ENCODE results near the gene LRRC75A. TPM values are rescaled to one million over a fixed set of nuclear protein-coding genes. Genes with fewer than 3 reads are reported as not detected.
"Not testable (repeated sequence)": the region's sequence is repeated elsewhere in the genome, so short reads cannot be mapped to it uniquely, and the experiment has no call there.

Gene LRRC75A, protein sequence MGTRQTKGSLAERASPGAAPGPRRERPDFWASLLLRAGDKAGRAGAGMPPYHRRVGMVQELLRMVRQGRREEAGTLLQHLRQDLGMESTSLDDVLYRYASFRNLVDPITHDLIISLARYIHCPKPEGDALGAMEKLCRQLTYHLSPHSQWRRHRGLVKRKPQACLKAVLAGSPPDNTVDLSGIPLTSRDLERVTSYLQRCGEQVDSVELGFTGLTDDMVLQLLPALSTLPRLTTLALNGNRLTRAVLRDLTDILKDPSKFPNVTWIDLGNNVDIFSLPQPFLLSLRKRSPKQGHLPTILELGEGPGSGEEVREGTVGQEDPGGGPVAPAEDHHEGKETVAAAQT
- 1 to 10 TPM in 1 of 2 donors, under 1 TPM in 1; 0.90 to 2.3 TPM for total RNA-seq

DNA sequence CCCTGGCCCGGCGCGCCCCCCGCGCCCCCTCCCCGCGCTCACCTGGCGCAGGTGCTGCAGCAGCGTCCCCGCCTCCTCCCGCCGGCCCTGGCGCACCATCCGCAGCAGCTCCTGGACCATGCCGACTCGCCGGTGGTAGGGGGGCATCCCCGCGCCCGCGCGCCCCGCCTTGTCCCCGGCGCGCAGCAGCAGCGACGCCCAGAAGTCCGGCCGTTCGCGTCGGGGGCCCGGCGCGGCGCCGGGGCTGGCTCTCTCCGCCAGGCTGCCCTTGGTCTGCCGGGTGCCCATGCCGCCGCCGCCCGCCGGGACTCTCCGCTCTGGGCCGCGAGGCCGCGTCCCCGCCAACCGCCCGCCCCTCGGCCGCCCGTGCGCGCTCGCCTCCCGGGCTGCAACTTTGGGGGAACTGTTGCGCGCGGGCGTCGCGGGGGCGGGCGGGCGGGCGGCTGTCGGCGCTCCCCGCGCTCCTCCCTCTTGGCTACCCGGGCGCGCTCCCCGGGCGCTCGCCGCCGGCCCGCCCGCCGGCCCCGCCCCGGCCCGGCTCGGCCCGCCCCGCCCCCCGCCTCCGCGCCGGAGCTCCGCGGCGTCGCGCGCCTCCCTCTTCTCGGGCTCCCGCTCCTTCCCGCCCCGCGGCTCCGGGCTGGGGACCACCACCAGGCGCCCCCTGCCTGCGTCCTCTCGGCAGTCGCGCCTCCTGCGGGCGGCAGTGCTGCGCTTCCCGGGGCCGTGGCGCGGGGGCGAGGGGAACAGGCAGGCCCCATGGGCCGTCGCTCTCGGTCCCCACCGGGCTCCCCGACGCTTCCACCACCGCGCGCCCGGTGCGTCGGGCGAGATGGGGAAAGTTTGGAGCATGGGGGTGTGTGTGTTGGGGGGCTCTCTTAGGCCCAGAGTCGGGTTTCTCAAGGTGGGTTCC is at the start of gene LRRC75A:
TSS of gene LRRC75A (minus strand) at position 491 of the 910 bp plus-strand sequence. CDS start at position 288, 203 bp downstream.
- no peak within 1 kb of the TSS for H3K27ac Mint-ChIP-seq
- peak within 1 kb of the TSS; percentile 72 for H3K4me3 Mint-ChIP-seq
- H3K27me3 Mint-ChIP-seq, result no peaks in the 10 kb centered on the region
- H3K9me3 Mint-ChIP-seq, result no peaks in the 10 kb centered on the region
- no peaks in the 10 kb centered on the region for H3K4me1 Mint-ChIP-seq
- no peaks in the 10 kb centered on the region for H3K36me3 Mint-ChIP-seq (ENCODE audit: low read depth)
- ATAC-seq (replicated peaks), result peak; percentile 90

DNA sequence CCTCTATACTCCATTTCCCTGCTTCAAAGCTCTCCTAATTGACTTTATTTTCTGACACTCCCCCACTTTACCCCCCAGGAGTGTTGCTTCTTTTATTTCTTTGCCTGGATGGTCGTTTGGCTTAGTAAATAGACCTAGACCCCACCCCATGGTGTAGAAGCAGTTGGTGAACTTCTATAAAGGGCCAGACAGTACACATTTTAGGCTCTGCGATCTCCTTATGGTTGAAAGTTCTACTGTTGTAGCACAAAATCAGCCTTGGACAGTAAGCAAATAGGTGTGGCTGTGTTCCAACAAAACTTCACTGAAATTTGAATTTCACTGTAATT is 45.1 kb upstream of the LRRC75A start:
- H3K9me3 Mint-ChIP-seq, result no peaks in the 10 kb centered on the region
- peak overlapping the region; percentile 96 for H3K27ac Mint-ChIP-seq
- ATAC-seq (replicated peaks), result no peak
- no peaks in the 10 kb centered on the region for H3K27me3 Mint-ChIP-seq
- no peaks in the 10 kb centered on the region for H3K4me1 Mint-ChIP-seq
- H3K36me3 Mint-ChIP-seq (ENCODE audit: low read depth), result peaks cover 7% of the 10 kb centered on the region
- H3K4me3 Mint-ChIP-seq, result peak overlapping the region; percentile 97

DNA sequence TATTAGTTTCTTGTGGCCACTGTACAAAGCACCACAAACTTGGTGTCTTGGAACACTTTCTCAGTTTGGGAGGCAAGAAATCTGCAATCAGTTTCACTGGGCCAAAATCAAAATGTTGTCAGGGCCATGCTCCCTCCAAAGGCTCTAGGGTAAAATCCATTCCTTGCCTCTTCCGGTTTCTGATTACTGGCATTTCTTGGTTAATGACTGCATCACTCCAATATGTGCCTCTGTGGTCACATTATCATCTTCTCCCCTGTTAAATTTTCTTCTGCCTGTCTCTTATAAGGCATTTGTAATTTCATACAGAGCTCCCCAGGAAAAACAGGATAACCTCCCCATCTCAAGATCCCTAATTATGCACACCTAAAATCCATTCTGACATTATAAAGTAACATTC is 42.2 kb upstream of the LRRC75A start:
- no peak overlapping the region for H3K27ac Mint-ChIP-seq
- H3K9me3 Mint-ChIP-seq, result no peaks in the 10 kb centered on the region
- peaks cover 7% of the 10 kb centered on the region for H3K36me3 Mint-ChIP-seq (ENCODE audit: low read depth)
- no peak overlapping the region for H3K4me3 Mint-ChIP-seq
- no peaks in the 10 kb centered on the region for H3K4me1 Mint-ChIP-seq
- ATAC-seq (replicated peaks), result no peak
- peaks cover 6% of the 10 kb centered on the region for H3K27me3 Mint-ChIP-seq

DNA sequence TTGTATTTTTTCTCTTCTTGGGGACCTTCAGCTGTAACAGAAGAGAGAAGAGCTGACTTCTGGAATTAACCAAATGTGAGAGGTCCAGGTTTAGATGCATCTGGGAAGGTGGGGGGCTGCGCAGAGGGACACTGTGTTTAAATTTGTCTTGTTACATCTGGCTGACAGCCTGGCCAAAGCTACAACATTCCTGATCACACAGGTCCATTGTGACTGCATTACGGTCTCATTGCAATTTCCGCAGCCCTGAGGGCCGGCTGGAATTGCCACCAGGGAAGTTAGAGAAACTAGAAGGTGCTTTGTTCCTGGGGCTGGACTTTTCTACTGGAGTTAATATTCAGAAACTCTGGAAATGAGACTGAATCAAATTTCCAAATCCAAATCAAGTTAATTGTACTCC is 37.9 kb upstream of the LRRC75A start:
- Mint-ChIP-seq H3K9me3 (no peaks in the 10 kb centered on the region), H3K4me3 (no peak overlapping the region), H3K27me3 (peaks cover 22% of the 10 kb centered on the region), H3K4me1 (no peaks in the 10 kb centered on the region), H3K27ac (no peak overlapping the region), H3K36me3 (ENCODE audit: low read depth) (no peaks in the 10 kb centered on the region)
- ATAC-seq (replicated peaks), result no peak

DNA sequence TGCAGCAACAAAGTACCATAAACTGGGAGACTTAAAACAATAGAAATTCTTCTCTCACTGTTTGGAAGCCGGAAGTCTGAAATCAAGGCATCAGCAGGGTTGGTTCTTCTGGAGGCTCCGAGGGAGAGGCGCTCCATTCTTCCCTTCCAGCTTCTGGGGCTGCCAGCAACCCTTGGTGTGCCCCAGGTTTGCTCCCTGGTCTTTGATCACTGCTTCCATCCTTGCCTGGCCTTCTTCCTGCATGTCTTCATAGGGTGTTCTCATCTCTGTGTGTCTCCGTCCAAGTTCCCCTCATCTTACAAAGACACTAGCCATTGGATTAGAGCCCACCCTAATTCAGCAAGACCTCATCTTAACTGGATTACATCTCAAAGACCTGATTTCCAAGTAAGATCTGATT is 35.3 kb upstream of the LRRC75A start:
- H3K27me3 Mint-ChIP-seq, result peaks cover 22% of the 10 kb centered on the region
- H3K4me3 Mint-ChIP-seq, result no peak overlapping the region
- H3K36me3 Mint-ChIP-seq (ENCODE audit: low read depth), result no peaks in the 10 kb centered on the region
- no peak for ATAC-seq (replicated peaks)
- no peaks in the 10 kb centered on the region for H3K4me1 Mint-ChIP-seq
- H3K9me3 Mint-ChIP-seq, result no peaks in the 10 kb centered on the region
- H3K27ac Mint-ChIP-seq, result no peak overlapping the region

DNA sequence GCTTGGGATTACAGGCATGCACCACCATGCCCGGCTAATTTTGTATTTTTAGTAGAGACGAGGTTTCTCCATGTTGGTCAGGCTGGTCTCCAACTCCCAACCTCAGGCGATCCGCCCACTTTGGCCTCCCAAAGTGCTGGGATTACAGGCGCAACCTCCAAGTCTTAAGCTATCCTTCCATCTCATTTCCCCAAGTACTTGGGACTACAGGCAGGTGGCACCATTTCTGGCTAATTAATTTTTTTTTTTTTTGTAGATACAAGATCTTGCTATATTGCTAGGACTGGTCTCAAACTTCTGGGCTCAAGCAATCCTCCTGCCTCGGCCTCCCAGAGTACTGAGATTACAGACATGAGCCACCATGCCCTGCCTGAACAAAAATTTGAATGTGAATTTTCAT is 33.6 kb upstream of the LRRC75A start:
- peaks cover 20% of the 10 kb centered on the region for H3K27me3 Mint-ChIP-seq
- not testable (repeated sequence) for H3K36me3 Mint-ChIP-seq (ENCODE audit: low read depth); H3K27ac Mint-ChIP-seq; ATAC-seq (replicated peaks); H3K4me1 Mint-ChIP-seq; H3K9me3 Mint-ChIP-seq; H3K4me3 Mint-ChIP-seq

DNA sequence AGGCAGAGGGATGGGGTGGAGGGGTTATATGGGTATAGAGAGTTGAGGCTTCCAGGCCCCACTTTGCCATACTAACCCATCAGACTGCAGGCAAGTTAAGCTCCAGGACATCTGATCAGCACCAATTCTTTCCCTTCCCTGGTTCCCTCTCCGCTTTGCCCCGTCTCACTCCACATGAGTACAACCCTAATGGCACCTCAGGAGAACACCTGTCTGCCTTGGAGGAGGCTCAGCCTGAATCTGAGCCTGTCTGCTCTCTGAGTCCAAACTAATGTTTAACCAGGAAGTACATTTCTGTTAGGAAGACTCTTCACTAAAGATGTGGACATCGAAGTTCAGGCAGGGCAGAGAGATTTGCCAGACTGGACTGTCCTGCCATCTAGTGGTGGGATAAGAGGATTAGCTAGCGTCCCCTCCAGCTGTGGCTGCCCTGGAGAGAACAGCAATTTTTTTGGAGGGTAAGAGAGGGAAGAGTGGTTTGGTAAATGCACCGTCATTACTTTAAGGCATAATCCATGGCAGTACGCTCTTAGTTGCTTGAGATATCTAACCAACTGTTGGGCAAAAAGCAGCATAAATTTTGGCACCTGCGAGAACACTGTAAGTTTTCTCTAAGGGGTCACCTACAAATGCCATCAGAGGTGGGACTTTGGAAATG is 29.2 kb upstream of the LRRC75A start:
- H3K27ac Mint-ChIP-seq, result no peak overlapping the region
- H3K27me3 Mint-ChIP-seq, result peaks cover 25% of the 10 kb centered on the region
- H3K4me3 Mint-ChIP-seq, result no peak overlapping the region
- H3K4me1 Mint-ChIP-seq, result no peaks in the 10 kb centered on the region
- no peaks in the 10 kb centered on the region for H3K36me3 Mint-ChIP-seq (ENCODE audit: low read depth)
- ATAC-seq (replicated peaks), result peak; percentile 92
- no peaks in the 10 kb centered on the region for H3K9me3 Mint-ChIP-seq

DNA sequence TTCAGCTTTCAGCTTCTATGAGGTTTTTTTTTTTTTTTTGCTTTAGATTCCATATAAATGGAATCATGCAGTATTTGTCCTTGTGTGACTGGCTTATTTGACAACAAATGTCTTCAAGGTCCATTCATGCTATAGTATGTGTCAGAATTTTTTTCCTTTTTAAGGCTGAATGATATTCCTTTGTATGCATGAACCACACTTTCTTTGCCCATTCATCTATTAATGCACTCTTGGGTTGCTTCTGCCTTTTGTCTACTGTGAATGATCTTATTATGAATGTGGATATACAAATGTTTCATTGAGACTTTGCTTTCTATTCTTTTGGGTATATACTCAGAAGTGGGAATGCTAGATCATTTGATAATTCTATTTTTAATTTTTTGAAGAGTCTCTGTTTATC is 27.0 kb upstream of the LRRC75A start:
- H3K4me3 Mint-ChIP-seq, result no peak overlapping the region
- peaks cover 23% of the 10 kb centered on the region for H3K27me3 Mint-ChIP-seq
- H3K9me3 Mint-ChIP-seq, result no peaks in the 10 kb centered on the region
- H3K36me3 Mint-ChIP-seq (ENCODE audit: low read depth), result no peaks in the 10 kb centered on the region
- no peak overlapping the region for H3K27ac Mint-ChIP-seq
- no peak for ATAC-seq (replicated peaks)
- H3K4me1 Mint-ChIP-seq, result no peaks in the 10 kb centered on the region

DNA sequence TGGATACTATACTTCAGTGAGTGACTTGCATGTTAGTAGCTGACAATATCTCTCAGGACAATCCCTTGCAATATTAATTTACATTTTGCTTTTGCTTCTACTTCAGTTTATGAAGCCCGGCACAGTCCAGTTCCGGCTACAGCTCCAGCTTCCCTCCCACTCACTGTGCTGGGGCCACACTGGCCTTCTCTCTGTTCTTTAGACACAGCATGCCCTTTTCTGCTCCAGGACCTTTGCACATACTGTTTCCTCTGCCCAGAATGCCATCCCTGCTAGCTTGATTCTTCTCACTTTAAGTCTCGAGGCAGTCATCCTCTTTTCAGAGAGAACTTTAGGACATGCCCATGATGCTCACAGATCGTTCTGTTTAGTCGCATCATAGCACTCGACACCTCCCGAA is 25.5 kb upstream of the LRRC75A start:
- Mint-ChIP-seq H3K36me3 (ENCODE audit: low read depth) (no peaks in the 10 kb centered on the region), H3K27ac (no peak overlapping the region), H3K27me3 (peaks cover 23% of the 10 kb centered on the region), H3K4me3 (no peak overlapping the region), H3K9me3 (no peaks in the 10 kb centered on the region), H3K4me1 (no peaks in the 10 kb centered on the region)
- no peak for ATAC-seq (replicated peaks)

DNA sequence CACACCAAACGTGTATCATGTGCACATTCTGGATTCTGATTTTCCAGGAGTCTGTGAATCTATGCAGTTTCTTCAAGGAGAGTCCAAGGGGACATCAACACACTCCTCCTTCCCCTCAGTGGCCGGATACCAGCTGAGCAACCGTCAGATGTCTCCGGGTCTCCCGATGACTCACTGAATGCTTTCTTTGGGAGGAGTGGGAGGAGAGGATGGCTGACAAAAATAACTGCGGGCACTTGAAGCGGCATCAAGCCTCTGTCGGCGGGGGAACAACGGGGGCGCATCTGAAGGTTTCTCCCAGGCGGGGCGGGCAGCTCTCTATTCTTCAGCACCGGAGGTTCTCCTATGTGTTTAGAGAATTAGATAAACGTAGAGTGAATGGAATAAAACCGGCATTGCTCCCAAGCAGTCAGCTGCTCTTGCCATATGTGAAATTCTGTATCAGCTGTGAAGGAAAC is 24.6 kb upstream of the LRRC75A start:
- Mint-ChIP-seq H3K4me3 (no peak overlapping the region), H3K27ac (no peak overlapping the region), H3K4me1 (no peaks in the 10 kb centered on the region), H3K9me3 (no peaks in the 10 kb centered on the region), H3K27me3 (peaks cover 23% of the 10 kb centered on the region), H3K36me3 (ENCODE audit: low read depth) (no peaks in the 10 kb centered on the region)
- no peak for ATAC-seq (replicated peaks)

DNA sequence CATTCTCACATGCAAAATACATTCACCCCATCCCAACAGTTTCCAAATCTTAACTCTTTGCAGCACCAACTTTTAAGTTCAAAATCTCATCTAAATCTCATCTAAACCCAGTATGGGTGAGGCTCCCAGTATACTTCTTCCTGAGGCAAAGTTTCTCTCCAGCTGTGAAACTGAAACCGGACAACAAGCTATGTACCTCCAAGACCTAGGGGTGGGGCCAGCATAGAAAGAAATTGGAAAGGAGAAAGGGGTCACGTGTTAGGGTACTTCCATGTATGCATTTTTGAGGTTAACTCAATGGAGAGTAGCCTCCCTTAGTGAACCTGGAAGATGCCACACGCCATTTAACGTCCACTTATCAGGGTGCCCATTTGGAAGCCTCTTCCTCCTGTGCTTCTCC is 23.9 kb upstream of the LRRC75A start:
- Mint-ChIP-seq H3K9me3 (no peaks in the 10 kb centered on the region), H3K4me1 (no peaks in the 10 kb centered on the region), H3K27ac (no peak overlapping the region), H3K27me3 (peaks cover 18% of the 10 kb centered on the region), H3K36me3 (ENCODE audit: low read depth) (no peaks in the 10 kb centered on the region), H3K4me3 (no peak overlapping the region)
- ATAC-seq (replicated peaks), result no peak

DNA sequence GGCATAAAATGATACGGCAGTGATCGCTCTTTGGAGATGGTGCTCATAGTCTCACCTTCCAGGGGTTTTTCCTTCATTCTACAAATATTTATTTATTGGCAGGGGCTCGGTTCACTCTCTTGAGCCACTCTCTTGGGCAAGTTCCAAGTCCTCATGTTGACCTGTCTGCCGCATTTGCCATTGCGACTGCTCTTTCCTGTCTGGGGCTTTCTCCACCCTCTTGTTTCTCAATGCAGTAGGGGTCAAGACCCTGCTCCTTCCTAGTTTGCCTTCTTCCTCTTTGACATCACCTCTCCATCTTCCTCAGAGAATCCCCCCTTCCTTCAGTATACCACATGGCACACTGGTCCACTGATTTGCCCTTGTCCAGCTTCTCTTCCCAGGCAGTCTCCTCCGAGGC is 21.9 kb upstream of the LRRC75A start:
- peaks cover 17% of the 10 kb centered on the region for H3K27me3 Mint-ChIP-seq
- no peak overlapping the region for H3K4me3 Mint-ChIP-seq
- no peaks in the 10 kb centered on the region for H3K4me1 Mint-ChIP-seq
- H3K36me3 Mint-ChIP-seq (ENCODE audit: low read depth), result no peaks in the 10 kb centered on the region
- ATAC-seq (replicated peaks), result no peak
- H3K9me3 Mint-ChIP-seq, result no peaks in the 10 kb centered on the region
- H3K27ac Mint-ChIP-seq, result no peak overlapping the region

DNA sequence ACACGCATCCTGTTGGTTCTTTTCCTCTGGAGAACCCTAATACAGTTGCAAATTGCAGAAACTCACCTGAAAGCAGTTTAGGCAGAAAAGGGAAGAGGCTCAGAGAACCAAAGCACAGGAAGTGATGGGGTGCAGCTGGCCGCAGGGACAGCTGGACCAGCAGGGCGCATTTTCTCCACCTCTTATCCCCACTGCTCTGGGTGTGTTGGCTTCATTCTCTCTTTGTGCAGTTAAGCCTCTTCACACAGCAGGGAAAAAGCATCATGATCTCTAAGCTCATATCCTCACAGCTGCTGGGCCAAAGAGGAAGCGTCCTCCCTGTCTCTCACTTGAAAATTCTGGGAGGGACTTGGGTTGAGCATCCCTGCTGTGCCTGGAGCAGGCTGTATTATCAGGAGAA is 20.0 kb upstream of the LRRC75A start:
- H3K9me3 Mint-ChIP-seq, result no peaks in the 10 kb centered on the region
- H3K27ac Mint-ChIP-seq, result no peak overlapping the region
- no peak for ATAC-seq (replicated peaks)
- no peak overlapping the region for H3K4me3 Mint-ChIP-seq
- H3K4me1 Mint-ChIP-seq, result no peaks in the 10 kb centered on the region
- peaks cover 7% of the 10 kb centered on the region for H3K27me3 Mint-ChIP-seq
- no peaks in the 10 kb centered on the region for H3K36me3 Mint-ChIP-seq (ENCODE audit: low read depth)

DNA sequence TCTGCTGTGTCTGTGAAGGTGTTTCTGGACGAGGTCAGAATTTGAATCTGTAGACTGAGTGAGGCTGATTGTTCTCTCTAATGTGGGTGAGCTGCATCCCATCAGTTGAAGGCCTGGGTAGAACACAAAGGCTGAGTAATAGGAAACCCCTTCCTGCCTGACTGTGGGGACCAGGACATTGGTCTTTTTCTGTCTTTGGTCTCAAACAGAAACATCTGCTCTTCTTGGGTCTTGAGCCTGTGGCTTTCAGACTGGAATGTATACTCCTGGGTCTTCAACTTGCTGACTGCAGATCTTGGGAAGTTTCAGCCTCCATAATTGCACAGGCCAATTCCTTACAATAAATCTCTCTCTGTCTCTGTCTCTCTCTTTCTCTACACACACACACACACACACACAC is 19.6 kb upstream of the LRRC75A start:
- no peaks in the 10 kb centered on the region for H3K4me1 Mint-ChIP-seq
- H3K36me3 Mint-ChIP-seq (ENCODE audit: low read depth), result no peaks in the 10 kb centered on the region
- ATAC-seq (replicated peaks), result no peak
- no peak overlapping the region for H3K27ac Mint-ChIP-seq
- H3K9me3 Mint-ChIP-seq, result no peaks in the 10 kb centered on the region
- H3K4me3 Mint-ChIP-seq, result no peak overlapping the region
- peaks cover 6% of the 10 kb centered on the region for H3K27me3 Mint-ChIP-seq

All from activated T-helper 17 cell treated with anti-CD3 and anti-CD28 coated beads, Interleukin-2, amount 50 U/mL, for 72 hours (primary cell).